ENCODE results near the gene SARNP.

DNA sequence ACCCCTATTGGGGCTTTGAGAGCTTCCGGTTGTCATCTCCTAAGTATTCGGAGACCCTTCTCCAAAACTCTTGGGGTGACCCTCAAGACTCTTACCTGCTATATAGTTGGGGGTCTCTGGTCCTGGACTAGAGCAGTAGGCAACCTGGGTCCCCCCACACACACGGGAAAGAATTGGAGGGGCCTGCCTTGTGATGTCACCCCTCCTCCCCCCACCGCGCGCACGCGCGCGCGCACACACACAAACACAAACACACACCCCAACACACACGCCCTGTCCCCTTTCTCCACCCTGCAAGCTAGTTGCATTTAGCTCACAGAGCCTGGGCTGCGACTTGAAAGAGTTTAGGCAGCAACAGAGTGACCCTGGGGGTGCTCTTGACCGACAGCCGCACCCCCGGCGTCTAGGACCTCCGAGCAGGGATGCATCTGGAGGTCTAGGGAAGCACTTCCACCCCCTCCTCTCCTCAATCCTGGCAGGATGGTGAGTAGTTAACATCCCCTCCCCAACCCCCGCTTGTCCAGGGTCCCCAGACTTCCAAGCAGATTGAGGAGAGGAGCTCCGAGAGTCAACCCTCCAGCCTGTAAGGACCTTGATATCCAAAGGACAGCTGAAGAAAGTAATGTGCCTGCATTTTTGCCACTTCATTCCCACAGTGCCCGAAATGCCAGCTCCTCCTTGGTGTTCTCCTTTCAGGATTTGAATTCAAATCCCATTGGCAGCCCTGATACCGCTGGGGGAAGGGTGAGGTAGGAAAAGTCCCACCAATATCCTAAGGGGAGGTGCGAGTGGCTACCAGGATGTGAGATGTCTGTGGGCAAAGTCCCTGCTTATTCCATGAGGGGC is 13.3 kb upstream of the SARNP start:
- TF ChIP-seq, protein P1, sequence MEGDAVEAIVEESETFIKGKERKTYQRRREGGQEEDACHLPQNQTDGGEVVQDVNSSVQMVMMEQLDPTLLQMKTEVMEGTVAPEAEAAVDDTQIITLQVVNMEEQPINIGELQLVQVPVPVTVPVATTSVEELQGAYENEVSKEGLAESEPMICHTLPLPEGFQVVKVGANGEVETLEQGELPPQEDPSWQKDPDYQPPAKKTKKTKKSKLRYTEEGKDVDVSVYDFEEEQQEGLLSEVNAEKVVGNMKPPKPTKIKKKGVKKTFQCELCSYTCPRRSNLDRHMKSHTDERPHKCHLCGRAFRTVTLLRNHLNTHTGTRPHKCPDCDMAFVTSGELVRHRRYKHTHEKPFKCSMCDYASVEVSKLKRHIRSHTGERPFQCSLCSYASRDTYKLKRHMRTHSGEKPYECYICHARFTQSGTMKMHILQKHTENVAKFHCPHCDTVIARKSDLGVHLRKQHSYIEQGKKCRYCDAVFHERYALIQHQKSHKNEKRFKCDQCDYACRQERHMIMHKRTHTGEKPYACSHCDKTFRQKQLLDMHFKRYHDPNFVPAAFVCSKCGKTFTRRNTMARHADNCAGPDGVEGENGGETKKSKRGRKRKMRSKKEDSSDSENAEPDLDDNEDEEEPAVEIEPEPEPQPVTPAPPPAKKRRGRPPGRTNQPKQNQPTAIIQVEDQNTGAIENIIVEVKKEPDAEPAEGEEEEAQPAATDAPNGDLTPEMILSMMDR (IDR thresholded peaks at IDR 0.05) = no peak
- TF ChIP-seq, protein P2, sequence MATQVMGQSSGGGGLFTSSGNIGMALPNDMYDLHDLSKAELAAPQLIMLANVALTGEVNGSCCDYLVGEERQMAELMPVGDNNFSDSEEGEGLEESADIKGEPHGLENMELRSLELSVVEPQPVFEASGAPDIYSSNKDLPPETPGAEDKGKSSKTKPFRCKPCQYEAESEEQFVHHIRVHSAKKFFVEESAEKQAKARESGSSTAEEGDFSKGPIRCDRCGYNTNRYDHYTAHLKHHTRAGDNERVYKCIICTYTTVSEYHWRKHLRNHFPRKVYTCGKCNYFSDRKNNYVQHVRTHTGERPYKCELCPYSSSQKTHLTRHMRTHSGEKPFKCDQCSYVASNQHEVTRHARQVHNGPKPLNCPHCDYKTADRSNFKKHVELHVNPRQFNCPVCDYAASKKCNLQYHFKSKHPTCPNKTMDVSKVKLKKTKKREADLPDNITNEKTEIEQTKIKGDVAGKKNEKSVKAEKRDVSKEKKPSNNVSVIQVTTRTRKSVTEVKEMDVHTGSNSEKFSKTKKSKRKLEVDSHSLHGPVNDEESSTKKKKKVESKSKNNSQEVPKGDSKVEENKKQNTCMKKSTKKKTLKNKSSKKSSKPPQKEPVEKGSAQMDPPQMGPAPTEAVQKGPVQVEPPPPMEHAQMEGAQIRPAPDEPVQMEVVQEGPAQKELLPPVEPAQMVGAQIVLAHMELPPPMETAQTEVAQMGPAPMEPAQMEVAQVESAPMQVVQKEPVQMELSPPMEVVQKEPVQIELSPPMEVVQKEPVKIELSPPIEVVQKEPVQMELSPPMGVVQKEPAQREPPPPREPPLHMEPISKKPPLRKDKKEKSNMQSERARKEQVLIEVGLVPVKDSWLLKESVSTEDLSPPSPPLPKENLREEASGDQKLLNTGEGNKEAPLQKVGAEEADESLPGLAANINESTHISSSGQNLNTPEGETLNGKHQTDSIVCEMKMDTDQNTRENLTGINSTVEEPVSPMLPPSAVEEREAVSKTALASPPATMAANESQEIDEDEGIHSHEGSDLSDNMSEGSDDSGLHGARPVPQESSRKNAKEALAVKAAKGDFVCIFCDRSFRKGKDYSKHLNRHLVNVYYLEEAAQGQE (IDR thresholded peaks at IDR 0.05; ENCODE audit: low read depth, low read length) = no peak
- TF ChIP-seq EZH2phosphoT487 (IDR thresholded peaks at IDR 0.05; ENCODE audit: borderline replicate concordance, low read depth) (no peak), NFIC (IDR thresholded peaks at IDR 0.05; ENCODE audit: borderline replicate concordance) (no peak), FOXJ3 (CRISPR knock-in tag; IDR thresholded peaks at IDR 0.05) (no peak), SMC3 (IDR thresholded peaks at IDR 0.05; ENCODE audit: low read depth, low read length) (no peak), USF2 (IDR thresholded peaks at IDR 0.05; ENCODE audit: borderline replicate concordance, low read depth, low read length) (no peak), POLR2AphosphoS5 (IDR thresholded peaks at IDR 0.05; ENCODE audit: low read depth, low read length) (peak; percentile 49; the same call in 1 of the 2 replicates), MXI1 (IDR thresholded peaks at IDR 0.05; ENCODE audit: low read depth, low read length) (peak; percentile 81), ZBTB33 (IDR thresholded peaks at IDR 0.05; ENCODE audit: borderline replicate concordance, low read depth) (no peak), NRF1 (IDR thresholded peaks at IDR 0.05; ENCODE audit: low read depth, low read length) (peak; percentile 79), JUND (IDR thresholded peaks at IDR 0.05) (peak; percentile 34), RXRA (IDR thresholded peaks at IDR 0.05; ENCODE audit: borderline replicate concordance, low read depth) (no peak)

All from SK-N-SH (cell line).